ENCODE data around the gene ASB10. TPM values are rescaled to one million over a fixed set of nuclear protein-coding genes. Genes with fewer than 3 reads are reported as not detected.

The ASB10 gene
- total RNA-seq, 1 experiment from 2014 or later = not detected

DNA sequence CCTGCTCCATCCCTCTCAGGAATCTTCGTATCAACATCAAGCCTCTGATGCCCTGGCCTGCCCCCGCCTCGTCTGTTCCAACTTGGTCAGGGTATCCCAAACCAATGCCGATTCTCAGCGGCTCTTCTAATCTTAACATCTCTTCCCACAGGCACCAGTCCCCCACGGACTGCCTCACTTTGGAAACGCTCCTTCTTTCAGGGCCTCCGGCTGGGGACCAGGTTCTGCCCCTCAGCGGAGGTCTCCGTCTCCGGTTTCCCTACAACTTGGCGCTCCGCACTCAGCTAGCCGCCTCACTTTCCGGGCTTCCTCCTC lies 39.5 kb upstream of the ASB10 start:
- no peaks in the 10 kb centered on the region for H3K27me3 ChIP-seq (ENCODE audit: control insufficient read depth, insufficient read depth, low read length)
- peak overlapping the region; percentile 88 to 89 for H3K4me3 ChIP-seq (ENCODE audit: low read depth in 2 of 2, low read length in 2 of 2)
- CTCF ChIA-PET = interaction anchor here (1.2 kb wide), 1 partner anchor 57 kb away, joined by 4 read pairs; no protein-coding TSS in a partner anchor
- POLR2A ChIA-PET = no interaction called here
- no peaks in the 10 kb centered on the region for H3K9me3 ChIP-seq (ENCODE audit: control insufficient read depth, insufficient read depth, low read depth, low read length)
- peaks cover 20% of the 10 kb centered on the region for H3K36me3 ChIP-seq (ENCODE audit: control insufficient read depth, insufficient read depth, low read length)
- in situ Hi-C loops (cut with HindIII; ENCODE audit: low pct_unique_long_range_greater_than_20kb, low sequenced_read_pairs) = no loop called here
- no peak for DNase-seq (ENCODE audit: low read depth, low spot score)
- TF ChIP-seq SIN3A (IDR thresholded peaks at IDR 0.05; ENCODE audit: borderline replicate concordance, insufficient read depth, low read depth, low read length) (no peak), POLR2AphosphoS5 (IDR thresholded peaks at IDR 0.05; ENCODE audit: low read depth, low read length) (no peak), CTCF (IDR thresholded peaks at IDR 0.05) (no peak), TCF7L2 (IDR thresholded peaks at IDR 0.05; ENCODE audit: low read depth, low read length) (no peak)
- TF ChIP-seq, protein P1, sequence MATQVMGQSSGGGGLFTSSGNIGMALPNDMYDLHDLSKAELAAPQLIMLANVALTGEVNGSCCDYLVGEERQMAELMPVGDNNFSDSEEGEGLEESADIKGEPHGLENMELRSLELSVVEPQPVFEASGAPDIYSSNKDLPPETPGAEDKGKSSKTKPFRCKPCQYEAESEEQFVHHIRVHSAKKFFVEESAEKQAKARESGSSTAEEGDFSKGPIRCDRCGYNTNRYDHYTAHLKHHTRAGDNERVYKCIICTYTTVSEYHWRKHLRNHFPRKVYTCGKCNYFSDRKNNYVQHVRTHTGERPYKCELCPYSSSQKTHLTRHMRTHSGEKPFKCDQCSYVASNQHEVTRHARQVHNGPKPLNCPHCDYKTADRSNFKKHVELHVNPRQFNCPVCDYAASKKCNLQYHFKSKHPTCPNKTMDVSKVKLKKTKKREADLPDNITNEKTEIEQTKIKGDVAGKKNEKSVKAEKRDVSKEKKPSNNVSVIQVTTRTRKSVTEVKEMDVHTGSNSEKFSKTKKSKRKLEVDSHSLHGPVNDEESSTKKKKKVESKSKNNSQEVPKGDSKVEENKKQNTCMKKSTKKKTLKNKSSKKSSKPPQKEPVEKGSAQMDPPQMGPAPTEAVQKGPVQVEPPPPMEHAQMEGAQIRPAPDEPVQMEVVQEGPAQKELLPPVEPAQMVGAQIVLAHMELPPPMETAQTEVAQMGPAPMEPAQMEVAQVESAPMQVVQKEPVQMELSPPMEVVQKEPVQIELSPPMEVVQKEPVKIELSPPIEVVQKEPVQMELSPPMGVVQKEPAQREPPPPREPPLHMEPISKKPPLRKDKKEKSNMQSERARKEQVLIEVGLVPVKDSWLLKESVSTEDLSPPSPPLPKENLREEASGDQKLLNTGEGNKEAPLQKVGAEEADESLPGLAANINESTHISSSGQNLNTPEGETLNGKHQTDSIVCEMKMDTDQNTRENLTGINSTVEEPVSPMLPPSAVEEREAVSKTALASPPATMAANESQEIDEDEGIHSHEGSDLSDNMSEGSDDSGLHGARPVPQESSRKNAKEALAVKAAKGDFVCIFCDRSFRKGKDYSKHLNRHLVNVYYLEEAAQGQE (IDR thresholded peaks at IDR 0.05; ENCODE audit: insufficient read depth in 1 of 2, low read depth in 2 of 2, low read length in 1 of 2) = no peak
- peak overlapping the region; percentile 83 for H3K27ac ChIP-seq (ENCODE audit: low read length)
- BruUV-seq (replicated peaks) = TSS peak; percentile 79
- intact Hi-C loops (cut with micrococcal nuclease; ENCODE audit: unreplicated experiment) = no loop called here
- no peak for ATAC-seq
- H3K4me1 ChIP-seq (ENCODE audit: control insufficient read depth, insufficient read depth, low read length) = peaks cover 17% of the 10 kb centered on the region

- Histone ChIP-seq H3K36me3 (ENCODE audit: control insufficient read depth, insufficient read depth, low read length) (peaks cover 20% of the 10 kb centered on the region), H3K4me3 (ENCODE audit: low read depth in 2 of 2, low read length in 2 of 2) (peak overlapping the region; percentile 88 to 89), H3K4me1 (ENCODE audit: control insufficient read depth, insufficient read depth, low read length) (peaks cover 17% of the 10 kb centered on the region), H3K27me3 (ENCODE audit: control insufficient read depth, insufficient read depth, low read length) (no peaks in the 10 kb centered on the region), H3K9me3 (ENCODE audit: control insufficient read depth, insufficient read depth, low read depth, low read length) (no peaks in the 10 kb centered on the region), H3K27ac (ENCODE audit: low read length) (peak overlapping the region; percentile 83)
- TF ChIP-seq SIN3A (IDR thresholded peaks at IDR 0.05; ENCODE audit: borderline replicate concordance, insufficient read depth, low read depth, low read length) (no peak), CTCF (IDR thresholded peaks at IDR 0.05) (no peak), TCF7L2 (IDR thresholded peaks at IDR 0.05; ENCODE audit: low read depth, low read length) (no peak), POLR2AphosphoS5 (IDR thresholded peaks at IDR 0.05; ENCODE audit: low read depth, low read length) (no peak)
- TF ChIP-seq, protein P1 (IDR thresholded peaks at IDR 0.05; ENCODE audit: insufficient read depth in 1 of 2, low read depth in 2 of 2, low read length in 1 of 2) = no peak
- CTCF ChIA-PET = no interaction called here
- in situ Hi-C loops (cut with HindIII; ENCODE audit: low pct_unique_long_range_greater_than_20kb, low sequenced_read_pairs) = no loop called here
- BruUV-seq (replicated peaks) = no TSS peak
- POLR2A ChIA-PET = no interaction called here
- no peak for ATAC-seq
- no peak for DNase-seq (ENCODE audit: low read depth, low spot score)
- intact Hi-C loops (cut with micrococcal nuclease; ENCODE audit: unreplicated experiment) = no loop called here
Measured at GRCh38 chr7:151225948-151226510, 39.0 kb upstream of the ASB10 start.

All from Panc1 (cell line).